Colonic mucosa (tissue), 4 donors: Measurements from ENCODE around the gene ARL2. TPM values are rescaled to one million over a fixed set of nuclear protein-coding genes. Genes with fewer than 3 reads are reported as not detected.
A peak's percentile ranks its signal among the peaks of the same experiment; 100 is the strongest.

Source experiments
- DNase-seq: peaks from one replicate; pipeline ENCODE4 v3.0.0-alpha.2; 2020
- H3K27ac ChIP-seq: fragments of 200-600 bp; one replicate; pipeline ENCODE4 v1.8.0; 2021
- H3K27me3 ChIP-seq: fragments of 200-600 bp; one replicate; pipeline ENCODE4 v1.8.0; 2021
- H3K36me3 ChIP-seq: fragments of 200-600 bp; one replicate; pipeline ENCODE4 v1.8.0; 2021
- H3K4me1 ChIP-seq: fragments of 200-600 bp; one replicate; pipeline ENCODE4 v1.8.0; 2021; ENCODE audit warnings: mild to moderate bottlenecking
- H3K4me3 ChIP-seq: fragments of 200-600 bp; one replicate; pipeline ENCODE4 v1.8.0; 2021
- H3K9ac ChIP-seq, 2 donors: one replicate each; pipeline ENCODE4 v1.7.0; 2013; ENCODE audit warnings: control low read depth in 2 of 2, low read depth in 2 of 2, low read length in 2 of 2
- H3K9me3 ChIP-seq: fragments of 200-600 bp; one replicate; pipeline ENCODE4 v1.8.0; 2021
- CTCF ChIP-seq: fragments of 200-600 bp; IDR thresholded peaks from one replicate; pipeline ENCODE4 v1.8.0; 2022; ENCODE audit warnings: antibody characterized with exemption, mild to moderate bottlenecking
- intact Hi-C: fragments of 100-400 bp; cut with DNase I; formaldehyde crosslinking; loops from one replicate; pipeline ENCODE4 v1.14.1; 2022
- total RNA-seq, 2 donors: library from RNA; stranded (reverse); fragmentation: NEBNext Ultra II Directional in 1 of 2; extraction: Animal tissue kit (Norgen Biotek cat#: 25700) in 1 of 2; gene quantifications; one replicate each; pipeline ENCODE4 v1.2.1, GENCODE V29; 2021
- donor health status: healthy.
- donor health status: DM: no; HTN: no; CAD: no.
- donor health status: DM: no; HTN: no; CAD: no.

The ARL2 gene
- total RNA-seq, result 100 to 1,000 TPM in 1 of 2 donors, 10 to 100 TPM in 1; 81.9 to 102 TPM

- intact Hi-C loops, result loop anchor here (5.0 kb wide), 1 partner anchor 103 kb away; the partner anchor contains the start of gene ZNHIT2
- peak; percentile 91 for DNase-seq
- peak within 1 kb of the TSS; percentile 95 to 97 for H3K9ac ChIP-seq
- no peaks in the 10 kb centered on the region for H3K9me3 ChIP-seq
- H3K27ac ChIP-seq, result peak within 1 kb of the TSS; percentile 99
- TF ChIP-seq CTCF, result peak; percentile 91
- no peaks in the 10 kb centered on the region for H3K27me3 ChIP-seq
- H3K4me3 ChIP-seq, result peak within 1 kb of the TSS; percentile 72
- peaks cover 5% of the 10 kb centered on the region for H3K4me1 ChIP-seq
- H3K36me3 ChIP-seq, result no peaks in the 10 kb centered on the region
These were observed at the start of gene ARL2 for GRCh38 chr11:65013888-65014725. TSS of gene ARL2 (plus strand) at chr11:65014160. CDS start at chr11:65014208, 48 bp downstream.

- Histone ChIP-seq H3K4me3 (no peak overlapping the region), H3K27me3 (no peaks in the 10 kb centered on the region), H3K4me1 (peaks cover 8% of the 10 kb centered on the region), H3K9ac (no peak overlapping the region), H3K9me3 (no peaks in the 10 kb centered on the region), H3K27ac (no peak overlapping the region), H3K36me3 (no peaks in the 10 kb centered on the region)
- intact Hi-C loops, result no loop called here
- DNase-seq, result no peak
- no peak for TF ChIP-seq CTCF
These were observed 46.6 kb upstream of the ARL2 start for GRCh38 chr11:64967375-64967774.

GRCh38 chr11:64969209-64969608 is 44.8 kb upstream of the ARL2 start:
- Histone ChIP-seq H3K4me3 (no peak overlapping the region), H3K27me3 (no peaks in the 10 kb centered on the region), H3K4me1 (peaks cover 8% of the 10 kb centered on the region), H3K9ac (peak overlapping the region in 1 of 2 donors; percentile 40), H3K9me3 (no peaks in the 10 kb centered on the region), H3K36me3 (no peaks in the 10 kb centered on the region), H3K27ac (peak overlapping the region; percentile 81)
- intact Hi-C loops, result no loop called here
- TF ChIP-seq CTCF, result no peak
- DNase-seq, result peak; percentile 45

- intact Hi-C loops, result no loop called here
- no peaks in the 10 kb centered on the region for H3K9me3 ChIP-seq
- DNase-seq, result peak; percentile 61
- TF ChIP-seq CTCF, result no peak
- no peak overlapping the region for H3K9ac ChIP-seq
- no peaks in the 10 kb centered on the region for H3K36me3 ChIP-seq
- no peak overlapping the region for H3K4me3 ChIP-seq
- H3K4me1 ChIP-seq, result peaks cover 8% of the 10 kb centered on the region
- no peaks in the 10 kb centered on the region for H3K27me3 ChIP-seq
- H3K27ac ChIP-seq, result peak overlapping the region; percentile 75
These were observed 43.2 kb upstream of the ARL2 start for GRCh38 chr11:64970731-64971151.

GRCh38 chr11:64971421-64972233 is 42.3 kb upstream of the ARL2 start, which contains the start of gene MAJIN:
TSS of gene MAJIN (minus strand) at chr11:64972108. CDS start at chr11:64959405, 12,703 bp downstream.
- no peaks in the 10 kb centered on the region for H3K9me3 ChIP-seq
- no peaks in the 10 kb centered on the region for H3K27me3 ChIP-seq
- peak within 1 kb of the TSS; percentile 32 for H3K4me3 ChIP-seq
- intact Hi-C loops, result no loop called here
- no peak for TF ChIP-seq CTCF
- peak; percentile 92 for DNase-seq
- no peaks in the 10 kb centered on the region for H3K36me3 ChIP-seq
- H3K9ac ChIP-seq, result peak within 1 kb of the TSS; percentile 3 to 50
- H3K4me1 ChIP-seq, result peaks cover 8% of the 10 kb centered on the region
- H3K27ac ChIP-seq, result peak within 1 kb of the TSS; percentile 75
